Endometrial microvascular endothelial cells (primary cell): ENCODE measurements around the gene ZNF768. TPM values are rescaled to one million over a fixed set of nuclear protein-coding genes. Genes with fewer than 3 reads are reported as not detected.
"Not testable (repeated sequence)": the region's sequence is repeated elsewhere in the genome, so short reads cannot be mapped to it uniquely, and the experiment has no call there.

Experiments used
- in situ Hi-C: cut with HindIII; loops from 2 replicates; pipeline ENCODE4 v1.10.0; 2017; ENCODE audit warnings: low sequenced_read_pairs, low pct_unique_long_range_greater_than_20kb; ENCODE audit errors: inconsistent ontology term
- total RNA-seq: library from RNA; depleted of rRNA; stranded (reverse); fragments of >200 nt; gene quantifications from one replicate; pipeline ENCODE4 v1.2.3, GENCODE V29; 2015; ENCODE audit errors: inconsistent ontology term

The ZNF768 gene
- total RNA-seq, 1 donor from 2014 or later = 25.5 TPM

DNA sequence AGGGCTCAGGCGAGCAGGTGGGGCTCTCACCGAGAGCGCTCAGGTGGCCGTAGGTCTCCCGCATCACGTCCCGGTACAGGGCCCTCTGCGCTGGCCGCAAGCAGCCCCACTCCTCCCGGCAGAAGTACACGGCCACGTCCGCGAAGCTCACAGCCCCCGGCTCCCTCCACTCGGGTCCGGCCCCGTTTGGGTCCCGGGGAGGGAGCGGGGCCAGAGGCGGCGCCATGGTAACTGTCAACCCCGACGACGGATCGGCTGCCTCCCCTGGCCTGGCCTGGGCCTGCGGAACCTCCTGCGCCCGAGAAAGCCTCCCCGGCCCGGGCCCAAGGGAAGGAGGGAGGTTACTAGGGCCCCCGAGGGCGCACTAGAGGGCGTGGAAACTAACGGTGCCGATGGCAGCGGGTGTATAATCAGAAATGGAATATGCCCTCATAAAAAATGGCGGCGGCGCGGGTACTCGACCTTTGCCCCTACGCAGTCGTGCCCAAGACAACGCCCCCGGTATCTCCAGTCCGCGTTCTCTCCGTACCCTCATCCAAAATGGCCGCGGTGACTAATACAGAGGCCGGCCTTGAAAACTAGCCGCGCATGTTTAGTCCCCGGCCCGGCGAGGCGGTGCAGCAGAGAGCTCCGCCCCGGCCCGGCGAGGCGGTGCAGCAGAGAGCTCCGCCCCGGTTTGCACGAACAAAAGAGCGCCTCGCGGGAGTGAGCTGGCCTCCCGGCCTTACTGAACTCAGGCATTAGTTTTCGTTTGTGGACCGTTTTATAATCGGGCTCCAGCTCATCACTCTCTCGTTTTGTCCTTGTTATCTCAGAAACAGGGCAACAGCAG lies 31.8 kb upstream of the ZNF768 start, which contains the start of gene ZNF764:
Gene ZNF764, minus strand, starts transcription at position 418 of the 832 bp plus-strand sequence. Its CDS starts 192 bp downstream, at position 226.
- in situ Hi-C loops = no loop called here

DNA sequence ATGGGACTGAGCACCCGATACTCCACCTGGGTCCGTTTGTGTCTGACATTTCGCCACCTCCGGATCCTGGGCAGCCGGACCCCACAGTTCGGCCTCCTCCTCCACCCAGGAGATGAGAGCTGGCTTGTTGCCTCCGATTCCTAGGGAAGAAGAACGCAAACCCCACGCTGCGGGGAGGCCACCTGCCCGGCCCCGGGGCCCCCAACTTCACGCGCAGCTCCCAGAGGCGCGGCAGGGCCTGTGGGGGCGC lies 31.3 kb upstream of the ZNF768 start:
- in situ Hi-C loops = no loop called here

DNA sequence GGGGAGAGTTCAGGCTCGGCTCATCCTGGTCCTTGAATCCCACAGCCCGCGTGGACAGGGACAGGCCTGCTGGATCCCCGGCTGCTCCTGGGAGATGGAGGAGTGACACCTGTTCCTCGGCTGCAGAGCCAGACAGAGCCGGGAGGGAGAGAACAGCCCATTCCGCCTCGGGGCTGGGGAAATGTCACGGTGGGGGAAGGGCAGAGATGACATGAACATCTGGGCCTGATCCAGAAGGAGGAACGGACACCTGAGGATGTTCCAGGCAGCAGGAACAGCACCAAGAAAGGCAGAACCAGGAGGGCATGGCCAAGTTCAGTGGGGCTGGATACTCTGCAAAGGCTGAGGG lies 29.7 kb upstream of the ZNF768 start:
- in situ Hi-C loops = no loop called here

DNA sequence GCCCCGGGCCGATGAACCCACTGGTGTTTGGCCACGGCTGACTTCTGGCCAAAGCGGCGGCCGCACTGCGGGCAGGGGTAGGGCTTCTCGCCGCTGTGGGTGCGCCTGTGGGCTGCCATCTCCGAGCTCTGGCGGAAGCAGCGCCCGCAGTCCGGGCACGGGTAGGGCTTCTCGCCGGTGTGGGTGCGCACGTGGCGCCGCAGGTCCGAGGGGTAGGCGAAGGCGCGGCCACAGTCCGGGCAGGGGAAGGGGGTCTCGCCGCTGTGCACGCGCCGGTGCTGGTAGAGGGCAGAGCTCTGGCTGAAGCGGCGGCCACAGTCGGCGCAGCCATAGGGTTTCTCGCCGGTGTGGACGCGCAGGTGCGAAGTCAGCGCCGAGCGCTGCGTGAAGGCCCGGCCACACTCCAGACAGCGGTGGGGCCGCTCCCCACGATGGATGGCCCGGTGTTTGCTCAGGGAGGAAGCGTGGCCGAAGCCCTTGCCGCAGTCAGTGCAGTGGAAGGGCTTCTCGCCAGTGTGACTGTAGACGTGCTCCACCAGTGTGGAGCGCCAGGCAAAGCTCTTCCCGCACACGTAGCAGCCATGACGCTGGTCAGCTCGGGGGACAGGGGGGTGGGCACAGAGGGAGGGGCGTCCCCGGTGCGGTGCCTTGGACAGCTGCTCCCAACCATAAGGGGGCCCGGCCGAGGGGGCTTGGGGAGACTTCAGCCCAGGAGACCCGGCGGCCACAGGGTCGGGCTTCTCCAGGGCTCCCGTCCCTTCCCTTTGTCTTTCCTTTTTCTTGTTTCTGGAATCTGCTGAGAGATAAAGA lies 29.2 kb upstream of the ZNF768 start:
- in situ Hi-C loops = no loop called here

DNA sequence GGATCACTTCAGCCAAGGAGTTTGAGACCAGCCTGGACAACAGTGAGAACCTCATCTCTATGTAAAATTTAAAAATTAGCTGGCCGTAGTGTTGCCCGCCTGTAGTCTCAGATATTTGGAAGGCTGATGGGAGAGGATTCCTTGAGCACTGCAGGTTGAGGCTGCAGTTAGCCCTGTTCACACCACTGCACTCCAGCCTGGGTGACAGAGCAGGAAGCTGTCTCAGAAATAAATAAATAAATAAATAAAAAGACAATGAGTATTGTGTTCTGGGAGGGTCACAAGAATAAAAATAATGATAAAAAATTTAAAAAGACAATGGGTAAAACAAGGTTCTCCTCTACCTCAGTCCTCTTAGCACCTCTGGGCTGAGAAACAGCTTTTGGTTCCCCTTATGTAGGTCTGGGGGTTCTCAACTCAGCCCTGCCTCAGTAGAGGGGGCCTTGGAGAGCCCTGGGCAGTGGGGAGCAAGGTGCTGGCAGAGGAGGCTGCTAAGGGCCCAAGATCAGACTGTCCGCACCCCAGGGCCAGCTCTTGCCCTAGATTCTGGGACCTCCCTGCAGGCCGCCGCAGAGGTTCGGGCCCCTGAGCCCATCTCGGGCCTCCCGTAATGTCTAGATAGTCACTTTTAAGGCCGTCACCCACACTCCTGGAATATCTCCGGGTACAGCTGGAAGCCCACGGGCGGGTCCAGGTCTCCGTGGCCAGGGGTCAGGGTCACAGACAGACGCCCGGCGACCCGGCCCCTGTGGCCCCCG lies 28.4 kb upstream of the ZNF768 start:
- in situ Hi-C loops = no loop called here

DNA sequence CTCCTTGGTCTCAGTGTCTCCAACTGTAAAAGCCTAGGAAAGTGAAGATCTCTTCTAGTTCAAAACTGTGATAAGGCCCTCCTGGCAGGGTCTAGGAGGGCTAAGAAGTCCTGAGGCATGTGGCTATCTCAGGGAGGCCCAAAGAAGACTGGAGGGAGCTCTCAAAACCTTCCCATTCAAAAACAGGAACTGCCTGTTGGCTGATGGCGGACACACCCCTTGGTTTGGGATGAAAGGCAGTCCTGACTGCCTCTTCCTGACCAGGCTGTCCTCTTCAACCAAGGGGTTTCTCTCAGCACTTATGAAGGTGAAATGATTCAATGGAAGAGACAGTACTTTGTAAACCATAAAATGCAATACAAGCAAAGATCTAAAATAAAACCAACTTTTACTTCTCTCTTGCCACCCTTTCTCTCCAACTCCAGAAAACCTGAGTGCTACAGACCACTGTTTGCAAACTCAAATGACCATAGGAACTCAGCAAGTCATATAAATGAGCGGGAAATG lies 27.1 kb upstream of the ZNF768 start:
- in situ Hi-C loops = no loop called here

DNA sequence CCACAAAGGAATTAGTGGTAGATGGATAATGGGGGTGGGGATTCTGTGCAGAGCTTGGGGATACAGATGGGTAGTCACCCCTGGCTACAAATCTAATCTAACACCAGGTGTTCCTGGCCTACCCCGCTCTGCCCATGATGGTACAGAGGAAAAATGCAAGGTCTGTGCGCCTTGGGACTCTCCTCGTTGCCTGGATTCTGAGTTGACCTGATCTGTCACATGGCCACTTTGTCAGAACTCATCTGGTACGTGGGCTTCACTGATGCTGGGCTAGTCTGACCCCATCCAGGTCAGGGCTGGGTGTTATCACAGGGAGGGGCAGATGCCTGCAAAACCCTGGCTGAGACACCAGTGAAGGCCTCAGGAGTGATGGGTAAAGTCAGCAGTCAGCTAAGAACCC lies 26.6 kb upstream of the ZNF768 start:
- in situ Hi-C loops = no loop called here

DNA sequence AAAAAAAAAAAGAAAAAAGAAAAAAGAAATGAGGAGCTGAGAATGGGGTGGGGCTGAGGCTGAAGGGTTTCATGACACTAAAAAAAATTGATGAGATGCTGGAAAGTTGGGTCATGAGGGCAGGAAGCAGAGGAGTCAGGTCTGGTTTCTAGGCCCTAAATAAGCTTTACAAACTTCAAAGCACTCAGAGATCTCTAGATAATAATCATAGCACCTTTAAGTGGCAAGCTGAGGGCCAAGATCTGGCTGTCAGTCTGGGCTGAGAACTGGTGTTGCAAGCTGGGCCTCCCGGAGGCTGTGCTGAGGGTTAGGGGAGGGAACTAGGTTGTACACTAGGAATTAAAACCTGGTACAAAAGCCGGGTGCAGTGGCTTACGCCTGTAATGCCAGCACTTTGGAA lies 25.4 kb upstream of the ZNF768 start:
- in situ Hi-C loops = no loop called here

DNA sequence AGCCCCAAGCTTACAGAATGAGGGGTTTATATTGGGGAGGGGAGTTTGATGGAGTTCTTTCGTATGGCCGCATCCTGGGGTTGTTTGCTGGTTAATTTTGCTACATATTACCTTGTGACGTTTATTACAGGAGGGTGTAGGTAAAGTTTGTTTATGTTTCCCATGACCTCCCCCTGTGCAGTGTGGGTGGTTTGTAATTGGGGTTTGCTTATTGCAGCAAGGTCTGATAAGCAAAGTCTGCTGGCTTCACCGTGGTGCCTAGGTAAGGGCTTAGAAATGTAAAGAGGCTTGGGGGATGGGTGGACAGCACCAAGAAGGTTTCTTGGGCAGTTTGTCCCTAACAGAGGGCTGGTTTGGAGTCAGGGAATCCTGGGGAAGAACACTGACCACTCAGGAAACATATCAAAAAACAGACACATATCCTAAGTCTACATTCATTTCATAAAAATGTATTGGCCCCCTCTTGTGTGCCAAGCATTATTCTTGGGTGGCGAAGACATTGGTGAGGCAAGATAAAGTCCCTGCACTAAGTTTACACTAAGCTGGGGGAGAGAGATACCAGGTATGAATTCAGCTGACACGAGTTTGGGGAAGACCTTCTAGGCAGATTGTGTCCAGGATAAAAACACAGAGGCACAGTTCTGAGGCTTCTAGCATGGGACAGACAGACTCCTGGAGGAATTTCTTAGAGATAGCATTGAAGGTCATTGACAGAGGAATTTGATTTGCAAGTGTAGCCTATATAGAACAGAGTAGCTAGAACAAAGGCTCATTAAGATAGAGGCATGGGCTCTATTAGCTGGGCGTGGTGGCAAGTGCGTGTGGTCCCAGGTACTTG lies 22.3 kb upstream of the ZNF768 start:
- in situ Hi-C loops = no loop called here

DNA sequence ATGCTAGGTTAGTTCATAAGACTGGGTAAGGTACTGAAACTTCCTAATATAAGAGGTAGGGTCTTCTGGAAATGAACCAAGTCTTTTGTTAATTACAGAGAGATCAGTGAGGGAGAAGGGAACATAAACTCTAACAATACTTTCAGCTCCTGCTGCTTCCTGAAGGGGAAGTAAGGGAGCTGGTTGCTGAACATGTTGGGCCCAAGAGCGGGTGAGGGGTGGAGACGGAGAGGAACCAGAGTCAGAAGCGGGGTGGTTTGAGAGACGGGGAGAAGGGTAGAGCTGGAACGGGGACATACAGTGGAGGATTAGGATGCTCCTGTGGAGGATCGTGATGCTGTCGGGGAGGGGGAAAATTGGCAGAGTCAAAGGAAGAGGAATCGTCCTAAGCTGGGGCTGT lies 19.7 kb upstream of the ZNF768 start:
- in situ Hi-C loops = no loop called here

DNA sequence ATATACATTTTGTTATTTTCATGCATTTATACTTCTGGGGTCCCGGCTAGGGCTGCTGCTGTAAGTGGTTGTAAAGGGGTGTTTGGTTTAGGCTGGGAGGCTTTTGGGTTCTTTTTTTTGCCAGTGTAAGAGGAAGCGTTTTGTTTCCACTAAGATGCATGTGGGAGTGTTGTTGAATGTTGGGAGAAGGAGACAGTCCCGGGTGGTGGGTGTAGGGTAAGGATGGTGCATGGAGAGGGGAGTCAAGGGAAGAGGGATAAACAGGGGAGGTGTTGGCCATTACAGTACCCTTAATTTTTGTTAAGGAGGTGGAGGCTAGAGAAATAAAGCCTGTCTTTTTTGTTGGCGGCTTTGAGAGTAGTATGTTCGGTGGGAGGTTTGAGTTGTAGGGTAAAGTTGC lies 16.7 kb upstream of the ZNF768 start:
- in situ Hi-C loops = no loop called here

DNA sequence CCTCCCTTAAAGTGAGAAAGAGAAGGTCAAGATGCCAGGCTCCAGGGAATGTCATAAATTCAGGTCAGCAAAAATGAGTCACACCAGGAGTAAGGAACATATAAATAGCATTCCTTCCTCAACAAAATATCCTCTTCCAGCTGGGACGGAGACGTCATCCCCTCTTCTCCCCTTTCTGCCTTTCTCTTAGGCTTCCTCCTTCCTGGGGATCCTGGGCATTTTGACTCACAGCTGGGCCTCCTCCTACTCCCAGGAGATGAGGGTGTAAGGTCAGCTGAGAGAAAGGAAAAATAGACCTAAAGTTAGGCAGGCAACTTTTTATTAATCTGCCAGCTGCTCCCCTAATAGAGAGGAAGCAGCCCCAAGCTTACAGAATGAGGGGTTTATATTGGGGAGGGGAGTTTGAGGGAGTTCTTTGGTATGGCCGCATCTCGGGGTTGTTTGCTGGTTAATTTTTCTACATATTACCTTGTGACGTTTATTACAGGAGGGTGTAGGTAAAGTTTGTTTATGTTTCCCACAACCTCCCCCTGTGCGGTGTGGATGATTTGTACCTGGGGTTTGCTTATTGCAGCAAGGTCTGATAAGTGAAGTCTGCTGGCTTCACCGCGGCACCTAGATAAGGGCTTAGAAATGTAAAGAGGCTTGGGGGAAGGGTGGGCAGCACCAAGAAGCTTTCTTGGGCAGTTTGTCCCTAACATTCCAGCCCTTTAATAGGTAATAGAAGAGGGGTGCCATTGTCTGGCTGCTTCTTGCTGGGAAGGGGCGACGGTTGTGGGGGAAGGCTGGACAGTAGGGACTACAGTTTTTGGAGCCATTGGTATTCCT lies 15.3 kb upstream of the ZNF768 start:
- in situ Hi-C loops = no loop called here

DNA sequence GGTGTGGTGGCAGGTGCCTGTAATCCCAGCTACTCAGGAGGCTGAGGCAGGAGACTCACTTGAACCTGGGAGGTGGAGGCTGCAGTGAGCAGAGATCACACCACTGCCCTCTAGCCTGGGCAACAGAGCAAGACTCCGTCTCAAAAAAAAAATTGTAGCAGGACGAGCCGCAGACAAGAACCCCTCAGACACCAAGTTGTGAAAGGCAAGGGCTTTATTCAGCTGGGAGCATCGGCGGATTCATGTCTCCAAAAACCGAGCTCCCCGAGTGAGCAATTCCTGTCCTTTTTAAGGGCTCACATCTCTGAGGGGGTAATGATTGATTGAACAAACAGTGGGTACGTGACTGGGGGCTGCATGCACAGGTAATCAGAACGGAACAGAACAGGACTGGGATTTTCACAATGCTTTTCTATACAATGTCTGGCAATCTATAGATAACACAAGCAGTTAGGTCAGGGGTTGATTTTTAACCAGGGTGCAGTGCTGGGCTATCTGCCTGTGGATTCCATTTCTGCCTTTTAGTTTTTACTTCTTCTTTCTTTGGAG lies 14.6 kb upstream of the ZNF768 start:
- in situ Hi-C loops = not testable (repeated sequence)

DNA sequence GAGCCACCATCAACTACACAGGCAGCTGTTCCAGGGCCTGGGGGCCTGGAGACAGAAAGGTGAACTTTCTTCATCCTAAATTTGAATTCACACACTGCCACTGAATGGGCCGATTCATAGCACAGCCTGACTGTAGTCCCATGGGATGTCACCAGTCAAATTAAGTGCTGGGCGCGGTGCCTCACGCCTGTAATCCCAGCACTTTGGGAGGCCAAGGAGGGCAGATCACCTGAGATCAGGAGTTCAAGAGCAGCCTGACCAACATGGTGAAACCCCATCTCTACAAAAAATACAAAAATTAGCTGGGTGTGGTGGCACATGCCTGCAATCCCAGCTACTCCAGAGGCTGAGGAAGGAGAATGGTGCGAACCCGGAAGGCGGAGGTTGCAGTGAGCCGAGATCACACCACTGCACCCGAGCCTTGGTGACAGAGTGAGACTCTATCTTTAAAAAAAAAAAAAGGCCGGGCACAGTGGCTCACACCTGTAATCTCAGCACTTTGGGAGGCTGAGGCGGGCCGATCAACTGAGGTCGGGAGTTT lies 13.7 kb upstream of the ZNF768 start:
- in situ Hi-C loops = not testable (repeated sequence)

DNA sequence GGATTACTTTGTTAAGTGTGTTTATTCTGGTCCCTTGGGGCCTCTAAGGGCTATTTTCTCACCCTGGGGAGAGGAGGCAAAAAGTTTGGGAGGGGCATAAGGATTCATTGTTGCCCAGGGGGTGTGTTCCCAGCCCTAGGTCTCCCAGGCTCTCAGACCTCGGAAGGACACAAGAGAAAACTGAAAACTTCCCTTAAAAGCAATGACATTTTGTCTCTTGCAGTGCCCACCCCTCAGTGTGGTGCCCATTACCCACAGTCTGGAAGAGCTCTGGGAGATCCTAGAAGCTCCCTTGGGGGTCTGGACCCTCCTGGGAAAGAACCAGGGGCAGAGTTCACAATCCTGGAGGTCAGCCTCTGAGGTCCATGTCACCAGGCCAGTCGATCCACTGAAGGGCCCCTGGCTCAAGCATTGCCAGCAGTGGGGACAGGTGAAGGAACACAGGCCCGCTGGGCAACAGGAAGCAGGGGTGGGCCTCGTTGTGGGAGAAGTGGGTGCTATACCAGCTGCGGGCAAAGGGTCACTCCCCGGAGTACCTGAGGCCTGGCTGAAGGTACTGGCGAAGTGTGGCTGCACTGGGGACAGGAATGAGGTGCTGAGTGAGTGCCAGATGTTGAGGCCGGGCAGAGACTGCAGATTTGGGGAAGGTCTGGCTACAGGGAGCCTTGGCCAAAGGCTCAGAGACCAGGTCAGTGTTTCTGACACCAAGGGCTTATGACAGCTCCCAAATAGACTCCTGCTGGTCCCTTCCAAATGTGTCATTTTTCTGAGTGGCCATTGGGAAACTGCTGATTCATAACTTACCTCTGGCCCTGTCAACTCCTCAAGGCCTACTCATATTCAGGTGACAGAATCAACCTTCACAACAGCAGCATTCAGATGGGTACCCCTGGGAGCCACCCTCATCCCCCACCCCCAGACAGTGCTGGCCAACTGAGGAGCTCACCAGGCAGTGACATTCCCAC lies 12.9 kb upstream of the ZNF768 start:
- in situ Hi-C loops = no loop called here

DNA sequence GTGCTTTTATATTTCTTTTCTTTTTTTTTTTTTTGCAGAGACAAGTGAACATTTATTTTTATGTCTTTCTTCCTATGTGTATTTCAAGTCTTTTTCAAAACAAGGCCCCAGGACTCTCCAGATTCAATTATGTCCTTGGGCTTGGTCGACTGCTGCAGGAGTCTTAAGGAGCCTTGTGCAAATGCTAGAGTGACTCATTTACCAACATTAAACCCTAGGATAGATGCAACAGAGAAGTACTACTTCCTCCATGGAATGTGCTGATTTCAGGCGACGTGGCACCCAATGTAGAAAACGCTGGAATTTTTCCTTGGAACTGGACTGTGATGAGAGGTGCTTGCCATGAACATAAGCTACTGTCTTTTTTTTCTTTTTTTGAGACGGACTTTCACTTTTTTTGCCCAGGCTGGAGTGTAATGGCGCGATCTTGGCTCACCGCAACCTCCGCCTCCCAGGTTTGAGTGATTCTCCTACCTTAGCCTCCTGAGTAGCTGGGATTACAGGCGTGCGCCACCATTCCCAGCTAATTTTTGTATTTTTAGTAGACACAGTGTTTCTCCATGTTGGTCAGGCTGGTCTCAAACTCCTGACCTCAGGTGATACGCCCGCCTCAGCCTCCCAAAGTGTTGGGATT lies 10.1 kb upstream of the ZNF768 start:
- in situ Hi-C loops = not testable (repeated sequence)
